B cell (primary cell): ENCODE results near the gene SLC3A2. TPM values are rescaled to one million over a fixed set of nuclear protein-coding genes. Genes with fewer than 3 reads are reported as not detected.

ENCODE experiments used
- ATAC-seq: fragments of 200-7000 bp; cut with Tn5 transposase; one replicate; pipeline ENCODE4 v1.10.0; 2021; ENCODE audit warnings: low read depth, mild to moderate bottlenecking, moderate number of reproducible peaks, moderate library complexity
- CTCF ChIA-PET: fragments of 350-600 bp; sonication (Branson Sonifier 250); formaldehyde crosslinking; loops from one replicate; lab custom pipeline; 2021; ENCODE audit warnings: antibody characterized with exemption, inconsistent platforms; lab: Charles Lee
- POLR2A ChIA-PET: fragments of 350-600 bp; sonication (Branson Sonifier 250); formaldehyde crosslinking; loops from one replicate; lab custom pipeline; 2021; ENCODE audit warnings: antibody characterized with exemption; lab: Charles Lee
- DNase-seq: peaks from one replicate; pipeline ENCODE4 v3.0.0; 2013
- H2AFZ ChIP-seq: 2 replicates; pipeline ENCODE4 v1.6.1; 2012; ENCODE audit warnings: mild to moderate bottlenecking, low read depth, low read length; ENCODE audit not compliant: insufficient read depth, poor library complexity, severe bottlenecking
- H3K27ac ChIP-seq, 2 donors: 1 replicate in 1 of 2; 2 replicates in 1 of 2; pipeline ENCODE4 v1.5.1; 2012 to 2013; ENCODE audit warnings: low read length in 2 of 2, mild to moderate bottlenecking in 2 of 2, moderate library complexity in 1 of 2
- H3K27me3 ChIP-seq, 4 experiments: fragments of 200-600 bp in 1 of 4; sonication (generic) in 1 of 4; replicated peaks in 1 of 4; 1 replicate in 2 of 4; 2 replicates in 2 of 4; pipeline versions ENCODE4 v1.6.1 to v1.7.0; 2013 to 2016; ENCODE audit warnings: low read length in 3 of 4, mild to moderate bottlenecking in 2 of 4, mixed read lengths in 1 of 4, moderate library complexity in 1 of 4; ENCODE audit not compliant: insufficient read depth in 4 of 4, control insufficient read depth in 3 of 4; ENCODE audit errors: control extremely low read depth in 1 of 4
- H3K36me3 ChIP-seq, 2 experiments: replicated peaks in 1 of 2; 1 replicate in 1 of 2; 2 replicates in 1 of 2; pipeline versions ENCODE4 v1.6.1 to v1.7.1; 2013; ENCODE audit warnings: low read length in 1 of 2; ENCODE audit not compliant: insufficient read depth in 2 of 2, control insufficient read depth in 1 of 2; ENCODE audit errors: control extremely low read depth in 1 of 2, extremely low read depth in 1 of 2
- H3K4me1 ChIP-seq, 2 donors: fragments of 200-600 bp in 1 of 2; sonication (generic) in 1 of 2; 1 replicate in 1 of 2; 2 replicates in 1 of 2; pipeline versions ENCODE4 v1.5.1 to v1.6.1; 2013 to 2017; ENCODE audit warnings: low read length in 2 of 2; ENCODE audit not compliant: control insufficient read depth in 2 of 2, insufficient read depth in 2 of 2
- H3K4me2 ChIP-seq: replicated peaks from 2 replicates; pipeline ENCODE3; 2012; ENCODE audit warnings: mild to moderate bottlenecking, low read depth, low read length; ENCODE audit not compliant: poor library complexity, severe bottlenecking
- H3K4me3 ChIP-seq, 5 experiments: fragments of 200-600 bp in 1 of 5; sonication (generic) in 1 of 5; 1 replicate in 3 of 5; 2 replicates in 2 of 5; pipeline versions ENCODE4 v1.5.1 to v1.7.0; 2011 to 2016; ENCODE audit warnings: low read length in 4 of 5, mild to moderate bottlenecking in 4 of 5, low read depth in 2 of 5, control low read depth in 1 of 5, moderate library complexity in 1 of 5; ENCODE audit not compliant: insufficient read depth in 1 of 5; ENCODE audit errors: control extremely low read depth in 1 of 5, extremely low read depth in 1 of 5
- H3K79me2 ChIP-seq: fragments of 200-600 bp; sonication (generic); one replicate; pipeline ENCODE4 v1.6.0; 2016; ENCODE audit warnings: low read length; ENCODE audit not compliant: control insufficient read depth, insufficient read depth
- H3K9ac ChIP-seq: fragments of 200-600 bp; sonication (generic); 2 replicates; pipeline ENCODE4 v1.6.1; 2017; ENCODE audit warnings: mild to moderate bottlenecking, low read length, moderate library complexity
- H3K9me3 ChIP-seq, 3 donors: one replicate each; pipeline versions ENCODE4 v1.6.1 to v1.7.1; 2013; ENCODE audit warnings: low read length in 2 of 3; ENCODE audit not compliant: control insufficient read depth in 2 of 3, insufficient read depth in 1 of 3; ENCODE audit errors: control extremely low read depth in 1 of 3
- H4K20me1 ChIP-seq: 2 replicates; pipeline ENCODE4 v1.6.0; 2012; ENCODE audit warnings: mild to moderate bottlenecking, low read length; ENCODE audit not compliant: insufficient read depth, control insufficient read depth, poor library complexity, severe bottlenecking
- H3K27ac Mint-ChIP-seq: one replicate; pipeline ENCODE4 v1.8.0; 2021; ENCODE audit warnings: mixed read lengths
- H3K27me3 Mint-ChIP-seq: one replicate; pipeline ENCODE4 v1.8.0; 2021; ENCODE audit warnings: mixed read lengths
- H3K4me1 Mint-ChIP-seq: one replicate; pipeline ENCODE4 v1.8.0; 2021; ENCODE audit warnings: mixed read lengths
- H3K4me3 Mint-ChIP-seq: one replicate; pipeline ENCODE4 v1.8.0; 2021; ENCODE audit warnings: mixed read lengths
- H3K9me3 Mint-ChIP-seq: one replicate; pipeline ENCODE4 v1.8.0; 2022; ENCODE audit warnings: mixed read lengths; ENCODE audit not compliant: insufficient read depth
- CTCF ChIP-seq: fragments of 200-600 bp; IDR thresholded peaks from one replicate; pipeline ENCODE4 v1.8.0; 2022; ENCODE audit warnings: antibody characterized with exemption, mild to moderate bottlenecking
- EZH2 ChIP-seq: IDR thresholded peaks from 2 replicates; pipeline ENCODE4 v1.6.1; 2012; ENCODE audit warnings: borderline replicate concordance, low read depth, mild to moderate bottlenecking, moderate library complexity, low read length; ENCODE audit not compliant: insufficient read depth, poor library complexity, severe bottlenecking
- WGBS: methylation state at CpG from one replicate; pipeline ENCODE4 v1.1.5; 2013; ENCODE audit warnings: missing lambda C conversion rate; ENCODE audit not compliant: insufficient coverage; 5-methylcytosine and 5-hydroxymethylcytosine counted together
- intact Hi-C: fragments of 100-400 bp; cut with micrococcal nuclease; formaldehyde crosslinking; loops from one replicate; pipeline ENCODE4 v1.10.0; 2022
- polyA plus RNA-seq: library from polyadenylated mRNA; depleted of rRNA; stranded (reverse); fragments of >200 nt; gene quantifications from 2 replicates; pipeline ENCODE4 v1.2.3, GENCODE V29; 2012
- total RNA-seq, 2 donors: library from RNA; stranded (reverse); fragments of 120-200 nt in 1 of 2; gene quantifications; 1 replicate in 1 of 2; 2 replicates in 1 of 2; pipeline versions ENCODE4 v1.2.3 to v1.2.4, GENCODE V29; 2013 to 2022

SLC3A2 gene
- total and polyA plus RNA-seq, 2 donors (not counting 1 experiment from before 2014, with no cell fraction given): 92.0 to 148 TPM

GRCh38 chr11:62882431-62882749 lies 1.7 kb downstream of the SLC3A2 start:
- ATAC-seq (no peak), DNase-seq (no peak)
- Histone ChIP-seq H2AFZ (no peak overlapping the region), H4K20me1 (peaks cover 43% of the 10 kb centered on the region), H3K4me2 (peak overlapping the region; percentile 89), H3K9ac (no peak overlapping the region), H3K36me3 (peaks cover 3 to 49% of the 10 kb centered on the region in 2 experiments), H3K4me1 (peaks cover 25 to 36% of the 10 kb centered on the region in 2 donors), H3K27me3 (no peaks in the 10 kb centered on the region), H3K79me2 (peaks cover 47% of the 10 kb centered on the region), H3K9me3 (no peaks in the 10 kb centered on the region), H3K4me3 (no peak overlapping the region), H3K27ac (no peak overlapping the region)
- intact Hi-C loops: loop anchor here (5.0 kb wide), 5 partner anchors 290 to 990 kb away; partner anchors contain the start of genes ATL3, FADS3 and TUT1
- Mint-ChIP-seq H3K27me3 (no peaks in the 10 kb centered on the region), H3K4me3 (peak overlapping the region; percentile 100), H3K9me3 (no peaks in the 10 kb centered on the region), H3K27ac (peak overlapping the region; percentile 83), H3K4me1 (peaks cover 39% of the 10 kb centered on the region)
- CTCF ChIA-PET: interaction anchor here (1.1 to 2.3 kb wide), 2 partner anchors 27 to 458 kb away, joined by 3 to 12 read pairs; no protein-coding TSS in a partner anchor
- no peak for TF ChIP-seq EZH2
- no peak for TF ChIP-seq CTCF
- WGBS: 89% methylated on average over 4 of the region's 6 CpGs
- POLR2A ChIA-PET: interaction anchor here (0.7 to 2.5 kb wide), 4 partner anchors 42 to 1966 kb away, joined by 3 to 52 read pairs (median 24); partner anchors contain the start of genes STX5, TMEM179B and WDR74

DNA sequence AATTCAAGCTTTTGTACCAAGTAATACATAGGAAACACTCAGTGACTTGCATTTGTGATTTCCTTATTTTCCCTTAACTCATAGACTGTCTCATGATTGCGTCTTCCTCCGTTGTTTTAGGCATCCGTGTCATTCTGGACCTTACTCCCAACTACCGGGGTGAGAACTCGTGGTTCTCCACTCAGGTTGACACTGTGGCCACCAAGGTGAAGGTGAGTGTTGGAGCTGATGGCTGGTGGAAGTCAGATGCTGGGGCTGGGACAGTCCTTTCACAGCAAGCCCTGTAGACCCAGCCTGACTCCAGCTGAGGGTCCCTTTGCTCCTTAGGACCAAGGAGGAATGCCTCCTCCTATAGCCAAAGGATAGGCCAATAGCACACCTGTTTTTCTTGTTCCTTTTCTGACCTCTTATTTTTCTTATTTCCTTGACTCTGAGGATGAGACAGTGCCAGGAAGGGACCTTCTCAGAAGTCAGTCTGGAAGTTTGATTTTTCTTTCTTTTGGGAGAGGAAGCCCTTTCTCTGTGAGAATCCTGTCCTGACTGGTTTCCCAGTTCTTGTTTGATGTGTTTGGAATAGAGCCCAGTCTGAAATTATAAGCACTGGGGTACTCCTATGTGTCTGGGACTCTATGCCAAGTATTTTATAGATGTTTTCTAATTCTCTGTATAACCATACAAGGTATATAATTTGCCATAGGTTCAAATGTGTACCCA lies 2.2 kb downstream of the SLC3A2 start:
- no peaks in the 10 kb centered on the region for H3K9me3 ChIP-seq
- peaks cover 47% of the 10 kb centered on the region for H3K79me2 ChIP-seq
- H3K4me1 ChIP-seq: peaks cover 25 to 36% of the 10 kb centered on the region in 2 donors
- H2AFZ ChIP-seq: no peak overlapping the region
- H3K27ac Mint-ChIP-seq: peak overlapping the region; percentile 83
- H3K27me3 Mint-ChIP-seq: no peaks in the 10 kb centered on the region
- POLR2A ChIA-PET: interaction anchor here (0.7 to 2.5 kb wide), 2 partner anchors 43 to 1965 kb away, joined by 3 to 52 read pairs; partner anchors contain the start of gene WDR74
- intact Hi-C loops: loop anchor here (5.0 kb wide), 5 partner anchors 291 to 991 kb away; partner anchors contain the start of genes ATL3, FADS3 and TUT1
- H4K20me1 ChIP-seq: peaks cover 43% of the 10 kb centered on the region
- no peak for TF ChIP-seq EZH2
- no peak for TF ChIP-seq CTCF
- peaks cover 3 to 55% of the 10 kb centered on the region in 2 experiments for H3K36me3 ChIP-seq
- ATAC-seq: no peak
- H3K4me3 Mint-ChIP-seq: peak overlapping the region; percentile 100
- H3K27ac ChIP-seq: no peak overlapping the region
- WGBS: 100% methylated on average over 1 of the region's 5 CpGs
- H3K9ac ChIP-seq: no peak overlapping the region
- H3K27me3 ChIP-seq: no peaks in the 10 kb centered on the region
- no peak for DNase-seq
- H3K4me2 ChIP-seq: peak overlapping the region; percentile 17
- no peak overlapping the region for H3K4me3 ChIP-seq
- CTCF ChIA-PET: interaction anchor here (1.1 kb wide), 1 partner anchor 458 kb away, joined by 3 read pairs; no protein-coding TSS in a partner anchor
- no peaks in the 10 kb centered on the region for H3K9me3 Mint-ChIP-seq
- peaks cover 39% of the 10 kb centered on the region for H3K4me1 Mint-ChIP-seq
